ENCODE measurements around the gene ADGRG1. TPM values are rescaled to one million over a fixed set of nuclear protein-coding genes. Genes with fewer than 3 reads are reported as not detected.

ADGRG1 gene
- total and polyA plus RNA-seq, 2 experiments from 2014 or later: 45.9 to 58.0 TPM

- no peaks in the 10 kb centered on the region for H3K27me3 ChIP-seq
- no peaks in the 10 kb centered on the region for H4K20me1 ChIP-seq (ENCODE audit: insufficient read depth, poor library complexity, severe bottlenecking)
- no peaks in the 10 kb centered on the region for H3K36me3 ChIP-seq (replicated peaks; ENCODE audit: insufficient read depth, low read depth)
- H3K9me2 ChIP-seq (replicated peaks; ENCODE audit: insufficient read depth): no peaks in the 10 kb centered on the region
- H3K4me1 ChIP-seq (ENCODE audit: insufficient read depth): peaks cover 5% of the 10 kb centered on the region
- WGBS (ENCODE audit: low lambda C conversion rate, missing lambda C conversion rate): 81% methylated on average over 4 of the region's 9 CpGs
- DNase-seq (ENCODE audit: low spot score): no peak
- H3K27ac ChIP-seq: no peak overlapping the region
- no peak overlapping the region for H2AFZ ChIP-seq
- no peaks in the 10 kb centered on the region for H3K9me3 ChIP-seq (ENCODE audit: low read depth)
- peaks cover 3% of the 10 kb centered on the region for H3K79me2 ChIP-seq
- TF ChIP-seq CTCF (IDR thresholded peaks at IDR 0.05; ENCODE audit: poor library complexity) (no peak), EZH2 (IDR thresholded peaks at IDR 0.05; ENCODE audit: borderline replicate concordance) (no peak), EZH2phosphoT487 (IDR thresholded peaks at IDR 0.05; ENCODE audit: low read depth, severe bottlenecking, unreplicated experiment) (no peak)
- H3K4me2 ChIP-seq: no peak overlapping the region
- H3K4me3 ChIP-seq: no peak overlapping the region
Observed at GRCh38 chr16:57643910-57644309, 15.5 kb downstream of the ADGRG1 start.

GRCh38 chr16:57644383-57645014 is 16.1 kb downstream of the ADGRG1 start:
- no peaks in the 10 kb centered on the region for H3K36me3 ChIP-seq (replicated peaks; ENCODE audit: insufficient read depth, low read depth)
- 98% methylated on average over 10 of the region's 11 CpGs for WGBS (ENCODE audit: low lambda C conversion rate, missing lambda C conversion rate)

GRCh38 chr16:57645169-57645568 is 16.7 kb downstream of the ADGRG1 start:
- Histone ChIP-seq H3K27me3 (no peaks in the 10 kb centered on the region), H3K79me2 (peaks cover 5% of the 10 kb centered on the region), H3K4me3 (no peak overlapping the region), H3K9me2 (replicated peaks; ENCODE audit: insufficient read depth) (no peaks in the 10 kb centered on the region), H4K20me1 (ENCODE audit: insufficient read depth, poor library complexity, severe bottlenecking) (no peaks in the 10 kb centered on the region), H3K9me3 (ENCODE audit: low read depth) (no peaks in the 10 kb centered on the region), H3K4me1 (ENCODE audit: insufficient read depth) (no peaks in the 10 kb centered on the region), H2AFZ (no peak overlapping the region), H3K27ac (peak overlapping the region; percentile 48), H3K4me2 (no peak overlapping the region), H3K36me3 (replicated peaks; ENCODE audit: insufficient read depth, low read depth) (no peaks in the 10 kb centered on the region)
- TF ChIP-seq EZH2phosphoT487 (IDR thresholded peaks at IDR 0.05; ENCODE audit: low read depth, severe bottlenecking, unreplicated experiment) (no peak), CTCF (IDR thresholded peaks at IDR 0.05; ENCODE audit: poor library complexity) (no peak), EZH2 (IDR thresholded peaks at IDR 0.05; ENCODE audit: borderline replicate concordance) (no peak)
- DNase-seq (ENCODE audit: low spot score): no peak
- WGBS (ENCODE audit: low lambda C conversion rate, missing lambda C conversion rate): 75% methylated on average over 9 of the region's 10 CpGs

More at GRCh38 chr16:57644383-57645014, 16.1 kb downstream of the ADGRG1 start:
- no peaks in the 10 kb centered on the region for H3K9me3 ChIP-seq (ENCODE audit: low read depth)
- no peak for TF ChIP-seq EZH2 (IDR thresholded peaks at IDR 0.05; ENCODE audit: borderline replicate concordance)
- no peak for TF ChIP-seq EZH2phosphoT487 (IDR thresholded peaks at IDR 0.05; ENCODE audit: low read depth, severe bottlenecking, unreplicated experiment)
- TF ChIP-seq CTCF (IDR thresholded peaks at IDR 0.05; ENCODE audit: poor library complexity): no peak
- no peak overlapping the region for H3K4me3 ChIP-seq
- H3K27ac ChIP-seq: no peak overlapping the region
- H3K9me2 ChIP-seq (replicated peaks; ENCODE audit: insufficient read depth): no peaks in the 10 kb centered on the region
- H3K79me2 ChIP-seq: peaks cover 5% of the 10 kb centered on the region
- DNase-seq (ENCODE audit: low spot score): no peak
- no peaks in the 10 kb centered on the region for H4K20me1 ChIP-seq (ENCODE audit: insufficient read depth, poor library complexity, severe bottlenecking)
- no peak overlapping the region for H2AFZ ChIP-seq
- no peak overlapping the region for H3K4me2 ChIP-seq
- no peaks in the 10 kb centered on the region for H3K27me3 ChIP-seq
- no peaks in the 10 kb centered on the region for H3K4me1 ChIP-seq (ENCODE audit: insufficient read depth)
